GM20431 (cell line): Measurements from ENCODE around the gene PPP1R37.

Source experiments
- in situ Hi-C: fragments of 300-500 bp; cut with MseI, MboI; formaldehyde crosslinking; loops from one replicate; pipeline ENCODE4 v1.15.0; 2020; ENCODE audit warnings: low sequenced_read_pairs; ENCODE audit not compliant: unreplicated experiment

Gene PPP1R37, protein sequence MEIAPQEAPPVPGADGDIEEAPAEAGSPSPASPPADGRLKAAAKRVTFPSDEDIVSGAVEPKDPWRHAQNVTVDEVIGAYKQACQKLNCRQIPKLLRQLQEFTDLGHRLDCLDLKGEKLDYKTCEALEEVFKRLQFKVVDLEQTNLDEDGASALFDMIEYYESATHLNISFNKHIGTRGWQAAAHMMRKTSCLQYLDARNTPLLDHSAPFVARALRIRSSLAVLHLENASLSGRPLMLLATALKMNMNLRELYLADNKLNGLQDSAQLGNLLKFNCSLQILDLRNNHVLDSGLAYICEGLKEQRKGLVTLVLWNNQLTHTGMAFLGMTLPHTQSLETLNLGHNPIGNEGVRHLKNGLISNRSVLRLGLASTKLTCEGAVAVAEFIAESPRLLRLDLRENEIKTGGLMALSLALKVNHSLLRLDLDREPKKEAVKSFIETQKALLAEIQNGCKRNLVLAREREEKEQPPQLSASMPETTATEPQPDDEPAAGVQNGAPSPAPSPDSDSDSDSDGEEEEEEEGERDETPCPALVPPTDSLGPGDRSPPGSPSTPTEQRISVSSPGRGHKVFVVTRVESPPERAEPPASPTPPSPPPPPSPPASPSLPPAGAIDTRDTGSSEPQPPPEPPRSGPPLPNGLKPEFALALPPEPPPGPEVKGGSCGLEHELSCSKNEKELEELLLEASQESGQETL

DNA sequence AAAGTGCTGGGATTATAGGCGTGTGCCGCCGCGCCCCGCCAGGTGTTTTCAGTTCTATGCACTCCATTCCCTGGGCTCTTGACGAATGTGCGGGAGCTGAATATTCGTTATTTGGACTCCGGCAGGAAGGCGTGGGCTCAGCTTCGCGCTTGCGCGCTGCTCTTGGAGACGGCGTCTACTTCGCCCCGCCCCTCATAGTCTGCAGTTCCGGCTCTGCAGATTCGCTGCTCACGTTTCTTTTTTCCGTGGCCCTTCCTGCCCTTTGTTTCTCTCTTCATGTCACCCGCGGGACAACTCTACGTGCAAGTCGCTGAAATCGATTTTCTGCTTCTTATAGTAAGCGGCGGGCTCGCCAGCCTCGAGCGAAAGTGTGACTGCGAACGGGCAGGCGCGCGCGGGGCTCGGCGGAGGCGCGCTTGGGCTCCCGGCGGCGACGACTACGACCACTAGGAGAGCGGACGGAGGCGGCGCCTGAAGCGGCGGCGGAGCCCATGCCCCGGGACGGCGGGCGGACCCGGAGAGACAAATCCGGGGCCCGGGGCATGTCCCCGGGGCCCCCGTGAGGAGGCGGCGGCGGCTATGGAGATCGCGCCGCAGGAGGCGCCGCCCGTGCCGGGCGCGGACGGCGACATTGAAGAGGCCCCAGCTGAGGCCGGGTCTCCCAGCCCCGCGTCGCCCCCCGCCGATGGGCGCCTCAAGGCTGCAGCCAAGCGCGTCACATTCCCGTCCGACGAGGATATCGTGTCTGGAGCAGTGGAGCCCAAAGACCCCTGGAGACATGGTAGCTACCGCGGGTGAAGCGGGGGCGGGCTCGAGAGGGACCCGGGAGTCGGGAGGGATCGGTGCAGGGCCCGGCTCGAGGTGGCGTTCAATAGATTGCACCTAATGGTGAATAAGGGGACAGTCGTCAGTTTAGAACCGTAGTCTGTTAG is at the start of gene PPP1R37:
Gene PPP1R37, plus strand, starts transcription at position 433 of the 932 bp plus-strand sequence. Its CDS starts 147 bp downstream, at position 580.
- in situ Hi-C loops: no loop called here

DNA sequence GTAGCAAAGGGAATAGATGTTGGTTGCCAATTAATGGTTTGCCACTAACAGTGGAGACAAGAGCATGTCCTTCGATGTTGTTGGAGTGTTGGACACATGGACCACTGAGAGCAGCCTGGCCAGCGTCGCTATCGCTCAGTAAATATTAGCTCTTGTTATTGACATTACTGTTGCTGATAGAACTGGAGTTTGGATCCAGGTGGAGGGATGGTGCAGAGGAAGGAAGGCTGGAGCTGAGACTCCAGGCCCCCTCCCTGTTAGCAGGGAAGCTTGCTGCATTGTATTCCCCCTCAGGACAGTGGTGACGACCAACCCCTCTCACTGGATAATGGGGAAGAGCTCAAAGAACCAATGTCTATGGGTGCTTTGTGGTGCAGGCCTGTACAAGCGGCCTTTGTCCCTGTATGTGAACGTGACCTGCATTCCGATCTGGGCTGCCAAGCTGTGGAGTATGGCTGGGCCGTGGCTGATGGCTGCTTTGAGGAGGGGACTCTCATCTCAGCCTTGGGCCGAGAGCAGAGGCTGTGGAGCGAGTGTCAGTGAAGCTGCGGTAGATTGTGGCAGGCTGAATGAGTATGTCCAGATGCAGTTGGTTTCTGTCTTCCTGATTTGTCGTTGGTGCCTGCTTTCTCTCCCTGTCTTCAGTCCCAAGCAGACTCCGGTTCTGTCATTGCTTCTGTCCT is 47.2 kb upstream of the PPP1R37 start:
- in situ Hi-C loops: no loop called here

DNA sequence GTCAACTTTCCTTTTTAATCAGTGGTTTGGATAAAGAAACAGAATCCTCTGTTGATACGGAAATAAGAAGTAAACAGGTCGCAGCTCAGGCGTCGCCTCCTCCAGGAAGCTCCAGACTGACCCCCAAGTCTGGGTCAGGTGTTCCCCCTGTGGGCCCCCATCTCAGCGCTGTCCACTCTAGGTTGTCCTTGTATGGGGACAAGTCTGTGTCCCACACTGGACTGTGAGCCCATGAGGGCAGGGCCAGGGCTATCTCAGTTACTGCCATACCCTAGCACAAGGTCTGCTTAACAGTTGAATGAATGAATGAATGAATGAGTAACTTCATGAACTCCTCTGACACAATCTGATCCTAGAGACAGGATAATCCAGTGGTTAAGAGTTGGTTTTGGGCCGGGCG is 46.6 kb upstream of the PPP1R37 start:
- in situ Hi-C loops: no loop called here

DNA sequence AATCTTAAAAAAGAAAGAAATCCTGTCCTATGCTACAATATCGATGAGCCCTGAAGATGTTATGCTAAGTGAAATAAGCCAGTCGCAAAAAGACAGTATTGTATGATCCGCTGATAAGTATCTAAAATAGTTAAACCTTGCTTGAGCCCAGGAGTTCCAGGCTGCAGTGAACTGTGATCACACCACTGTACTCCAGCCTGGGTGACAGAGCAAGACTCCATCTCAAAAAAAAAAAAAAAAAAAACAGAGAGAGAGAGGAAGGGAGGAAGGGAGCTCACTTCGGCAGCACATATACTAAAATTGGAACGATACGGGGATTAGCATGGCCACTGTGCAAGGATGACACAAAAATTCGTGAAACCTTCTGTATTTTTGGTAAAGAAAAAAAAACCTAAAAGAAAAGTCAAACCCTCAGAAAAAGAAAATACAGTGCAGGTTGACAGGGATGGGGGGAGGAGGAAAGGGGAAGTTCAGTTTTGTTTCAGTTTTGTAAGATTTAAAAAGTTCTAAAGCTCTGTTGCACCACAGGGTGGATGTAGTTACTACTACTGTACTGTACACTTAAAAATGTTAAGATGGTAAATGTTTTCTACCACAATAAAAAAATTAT is 45.7 kb upstream of the PPP1R37 start:
- in situ Hi-C loops: no loop called here

DNA sequence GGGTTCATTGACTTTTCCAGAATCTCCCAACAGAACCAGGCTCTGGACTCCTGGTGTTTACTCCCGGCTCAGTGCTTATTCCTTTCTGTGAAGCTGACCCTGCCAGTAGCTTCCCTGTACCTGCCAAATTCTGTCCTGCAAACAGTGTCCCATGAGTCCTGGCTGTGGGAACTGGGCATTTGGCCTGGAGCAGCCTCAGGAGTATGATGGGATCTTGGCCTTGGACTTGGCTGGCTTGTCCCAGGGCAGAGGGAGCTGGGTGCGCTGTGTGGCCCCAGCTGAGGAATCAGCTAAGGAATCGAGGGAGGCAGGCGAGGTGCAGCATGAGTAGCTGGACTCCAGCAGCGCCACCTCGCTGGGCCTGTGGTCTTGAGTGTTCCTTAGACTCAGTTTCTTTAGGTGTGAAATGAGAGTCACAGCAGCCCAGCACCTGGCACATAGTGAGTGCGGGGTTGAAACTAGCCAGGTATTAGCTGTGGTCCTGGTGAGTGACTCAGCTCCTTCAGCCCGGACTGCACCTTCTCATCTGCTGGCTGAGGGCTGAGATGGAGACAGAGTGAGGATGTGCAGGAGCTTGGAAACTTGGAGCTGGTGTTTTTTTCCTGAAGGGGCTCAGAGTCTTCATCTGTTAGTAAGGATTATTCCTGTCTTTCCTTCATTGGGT is 43.8 kb upstream of the PPP1R37 start:
- in situ Hi-C loops: no loop called here

DNA sequence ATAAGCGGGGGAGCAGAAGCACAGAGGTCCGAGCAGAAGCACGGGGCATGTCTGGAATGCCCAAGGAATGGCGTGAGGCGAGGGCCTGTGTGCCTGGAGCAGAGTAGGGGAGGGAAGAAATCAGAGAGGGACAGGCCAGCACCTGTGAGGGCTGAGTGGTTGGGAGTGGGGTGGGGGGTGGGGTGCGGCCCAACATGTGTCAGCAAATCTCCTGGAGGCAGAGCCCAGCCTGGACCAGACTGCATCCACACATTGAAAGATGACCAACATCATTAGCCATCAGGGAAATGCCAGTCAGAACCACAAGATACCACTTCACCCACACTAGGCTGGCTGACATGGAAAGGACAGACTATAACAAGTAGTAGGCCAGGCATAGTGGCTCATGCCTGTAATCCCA is 42.9 kb upstream of the PPP1R37 start:
- in situ Hi-C loops: no loop called here

DNA sequence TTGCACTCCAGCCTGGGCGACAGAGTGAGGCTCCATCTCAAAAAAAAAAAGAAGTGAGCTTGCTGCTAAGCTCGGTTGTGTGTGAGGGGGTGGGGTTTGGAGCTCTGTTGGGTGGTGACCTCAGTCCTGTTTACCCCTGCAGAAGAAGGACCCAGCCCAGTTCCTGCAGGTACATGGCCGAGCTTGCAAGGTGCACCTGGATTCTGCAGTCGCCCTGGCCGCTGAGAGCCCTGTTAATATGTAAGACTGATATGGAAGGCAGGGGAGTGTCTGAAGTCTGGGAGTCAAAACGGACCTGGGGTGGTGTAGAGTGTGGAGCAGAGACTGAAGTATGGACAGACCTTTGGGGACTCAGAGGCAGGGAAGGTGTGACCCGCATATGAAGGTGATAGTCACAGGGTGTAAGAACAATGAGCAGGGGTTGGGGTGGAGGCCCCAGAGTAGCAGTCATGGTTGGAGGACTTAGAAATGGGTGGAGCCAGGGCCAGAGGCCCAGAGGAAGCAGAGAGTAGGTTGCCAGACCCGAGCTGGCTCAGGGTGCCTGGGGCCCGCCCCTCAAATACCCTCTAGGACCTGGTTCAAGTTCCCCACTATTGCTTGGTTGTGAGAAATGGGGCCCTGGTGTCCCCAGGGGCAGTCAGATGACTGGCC is 40.9 kb upstream of the PPP1R37 start:
- in situ Hi-C loops: no loop called here

DNA sequence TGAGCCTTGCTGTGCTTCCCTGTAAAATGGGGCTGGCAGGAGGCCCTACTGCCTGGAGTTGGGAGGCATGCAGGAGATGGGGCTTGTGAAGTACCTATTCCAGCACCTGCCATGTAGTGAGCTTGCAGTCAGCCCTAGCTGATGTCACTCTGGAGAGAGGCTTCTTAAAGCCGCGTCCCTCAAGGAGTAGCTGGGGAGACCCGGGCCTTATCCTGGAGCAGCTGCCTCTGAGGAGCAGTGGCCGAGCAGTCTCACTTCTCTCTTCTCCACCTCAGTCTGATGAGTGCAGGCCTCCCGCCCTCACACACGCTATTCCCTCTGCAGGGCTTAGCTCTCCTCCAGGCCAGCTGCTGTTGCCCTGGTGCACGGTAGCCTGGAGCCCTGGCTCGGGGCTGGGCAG is 36.1 kb upstream of the PPP1R37 start:
- in situ Hi-C loops: no loop called here

DNA sequence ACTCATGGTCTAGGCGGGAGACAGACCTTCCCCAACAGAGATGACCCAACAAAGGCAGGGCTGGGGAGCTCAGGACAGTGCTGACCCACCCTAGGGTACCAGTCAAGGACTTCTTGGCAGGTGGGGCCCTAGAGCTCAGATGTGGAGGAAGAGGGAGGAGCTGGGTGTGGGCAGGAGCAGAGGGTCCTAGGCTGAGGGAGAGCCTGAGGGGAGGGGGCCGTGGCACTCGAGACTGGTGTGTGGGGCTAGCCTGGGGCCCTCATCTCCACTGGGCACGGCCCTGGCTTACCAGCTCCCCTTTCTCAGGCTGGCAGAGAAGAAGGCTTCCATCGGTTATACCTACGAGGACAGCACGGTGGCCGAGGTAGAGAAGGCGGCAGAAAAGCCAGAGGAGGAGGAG is 35.5 kb upstream of the PPP1R37 start:
- in situ Hi-C loops: no loop called here

DNA sequence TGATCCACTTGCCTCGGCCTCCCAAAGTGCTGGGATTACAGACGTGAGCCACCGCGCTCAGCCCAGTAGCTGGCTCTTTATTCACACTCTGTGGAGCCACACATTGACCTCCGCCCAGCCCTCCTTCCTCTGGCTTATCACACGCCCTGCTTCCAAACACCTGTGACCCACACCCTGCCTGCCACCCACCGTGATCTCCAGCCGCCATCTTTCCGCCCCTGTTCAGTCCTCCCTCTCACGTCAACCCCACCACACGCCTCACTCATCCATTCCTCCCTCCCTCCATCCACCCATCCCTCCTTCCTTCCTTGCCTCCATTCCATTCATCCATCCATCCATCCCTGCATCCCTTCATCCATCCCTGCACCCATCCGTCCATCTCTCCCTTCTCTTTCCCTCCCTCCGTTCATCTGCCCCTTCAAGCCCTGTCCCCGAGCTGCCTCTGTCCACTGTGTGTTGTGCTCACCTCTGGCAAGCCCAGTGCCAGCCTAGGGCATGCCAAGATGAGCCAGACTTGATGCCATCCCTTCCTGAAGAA is 34.3 kb upstream of the PPP1R37 start:
- in situ Hi-C loops: no loop called here

DNA sequence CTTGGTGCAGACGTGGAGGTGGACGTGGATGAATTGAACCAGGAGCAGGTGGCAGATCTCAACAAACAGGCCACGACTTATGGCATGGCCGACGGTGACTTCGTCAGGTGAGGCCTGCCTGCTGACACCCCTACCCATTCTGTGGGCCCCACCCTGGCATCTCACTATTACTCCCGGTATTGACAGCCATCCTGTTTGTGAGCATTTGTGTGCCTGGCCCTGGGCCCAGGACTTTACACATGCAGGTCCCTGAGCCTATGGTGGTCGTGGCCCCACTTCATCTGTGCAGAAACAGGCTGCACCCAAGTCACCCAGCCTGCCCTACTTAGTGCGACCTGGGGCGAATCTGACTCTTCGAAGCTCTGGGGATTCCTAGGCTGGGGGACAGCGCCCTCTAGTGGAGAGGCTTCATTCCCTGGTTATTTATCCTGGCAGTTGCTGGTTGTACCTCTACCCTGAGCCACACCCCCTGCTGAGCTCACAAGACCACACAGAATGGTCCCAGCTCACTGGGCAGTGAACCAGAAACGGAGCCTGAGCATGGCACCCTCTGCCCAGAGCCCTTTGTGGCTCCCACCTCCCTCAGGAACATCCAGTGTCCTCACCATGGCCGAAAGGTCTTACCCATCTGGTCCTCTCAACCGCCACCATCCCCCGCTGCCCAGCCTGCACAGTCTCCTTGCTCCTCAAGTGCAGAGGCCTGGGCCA is 33.6 kb upstream of the PPP1R37 start:
- in situ Hi-C loops: no loop called here

DNA sequence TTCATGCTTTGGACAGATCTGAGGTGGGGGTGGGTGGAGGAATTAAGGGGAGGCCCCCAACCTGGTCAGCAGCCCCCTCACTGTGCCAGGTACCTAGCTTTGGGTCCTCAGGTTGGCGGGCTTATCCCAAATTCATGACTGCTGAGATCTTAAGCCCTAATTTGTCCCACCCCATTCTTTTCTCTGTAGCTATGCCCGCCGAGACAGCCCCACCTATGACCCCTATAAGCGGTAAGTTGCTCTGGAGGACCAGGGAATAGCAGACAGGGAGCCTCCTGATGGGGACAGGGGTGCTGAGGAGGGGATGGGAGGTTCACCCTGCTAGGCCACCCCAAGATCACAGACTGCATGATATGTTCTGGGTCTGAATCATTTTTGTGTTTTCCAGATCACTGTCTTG is 31.0 kb upstream of the PPP1R37 start:
- in situ Hi-C loops: no loop called here

DNA sequence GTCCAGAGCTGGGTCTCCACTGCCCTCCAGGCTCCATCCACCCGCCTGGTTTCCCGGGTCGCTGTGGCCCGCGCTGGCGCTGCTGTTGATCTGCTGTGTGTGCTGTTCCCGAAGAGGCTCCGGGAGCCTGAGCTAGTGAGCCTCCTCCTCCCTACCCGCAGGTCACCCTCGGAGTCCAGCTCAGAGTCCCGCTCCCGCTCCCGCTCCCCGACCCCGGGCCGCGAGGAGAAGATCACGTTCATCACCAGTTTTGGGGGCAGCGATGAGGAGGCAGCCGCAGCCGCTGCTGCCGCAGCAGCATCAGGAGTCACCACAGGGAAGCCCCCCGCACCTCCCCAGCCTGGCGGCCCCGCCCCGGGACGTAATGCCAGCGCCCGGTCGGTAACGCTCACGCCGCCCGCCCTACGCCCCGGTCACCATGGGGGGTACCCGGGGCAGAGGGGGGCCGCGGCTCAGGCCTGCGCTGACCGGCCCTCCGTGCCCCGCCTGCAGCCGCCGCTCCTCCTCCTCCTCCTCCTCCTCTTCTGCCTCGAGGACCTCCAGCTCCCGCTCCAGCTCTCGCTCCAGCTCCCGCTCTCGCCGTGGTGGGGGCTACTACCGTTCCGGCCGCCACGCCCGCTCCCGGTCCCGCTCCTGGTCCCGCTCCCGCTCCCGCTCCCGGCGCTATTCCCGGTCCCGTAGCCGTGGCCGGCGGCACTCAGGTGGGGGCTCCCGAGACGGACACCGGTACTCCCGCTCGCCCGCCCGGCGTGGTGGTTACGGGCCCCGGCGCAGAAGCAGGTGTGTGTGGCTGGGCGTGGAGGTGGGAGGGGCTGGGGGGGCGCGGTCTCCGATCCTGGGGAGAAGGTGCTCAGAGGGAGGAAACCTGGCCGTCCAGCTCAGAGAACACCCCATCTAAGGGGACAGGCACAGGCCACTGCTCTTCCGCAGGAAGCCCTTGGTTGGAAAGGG is 28.9 kb upstream of the PPP1R37 start:
- in situ Hi-C loops: no loop called here

DNA sequence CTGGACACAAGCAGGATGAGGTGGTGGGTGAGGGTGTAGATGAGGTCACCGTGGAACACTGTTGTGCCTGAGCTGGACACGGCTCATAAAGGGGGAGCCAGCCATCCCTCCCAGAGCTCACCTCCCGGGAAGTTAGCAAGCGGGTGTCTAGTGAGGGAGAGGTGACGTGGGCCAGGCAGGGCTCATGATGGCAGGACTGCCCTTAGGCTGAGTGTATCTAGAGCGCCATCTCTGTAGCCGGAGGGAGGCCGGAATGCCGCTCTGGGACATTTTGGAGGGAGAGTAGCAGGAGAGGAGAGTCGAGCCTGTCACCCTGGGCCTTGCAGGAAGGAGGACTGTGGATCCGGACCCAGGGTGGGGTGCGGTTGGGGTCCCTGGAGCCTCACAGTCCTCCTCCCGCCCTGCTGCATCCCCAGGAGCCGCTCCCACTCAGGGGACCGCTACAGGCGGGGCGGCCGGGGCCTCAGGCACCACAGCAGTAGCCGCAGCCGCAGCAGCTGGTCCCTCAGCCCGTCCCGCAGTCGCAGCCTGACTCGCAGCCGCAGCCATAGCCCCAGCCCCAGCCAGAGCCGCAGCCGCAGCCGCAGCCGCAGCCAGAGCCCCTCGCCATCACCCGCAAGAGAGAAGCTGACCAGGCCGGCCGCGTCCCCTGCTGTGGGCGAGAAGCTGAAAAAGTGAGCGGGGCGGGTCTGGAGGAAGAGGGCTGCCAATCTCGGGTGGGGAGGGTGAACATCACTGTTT is 25.9 kb upstream of the PPP1R37 start:
- in situ Hi-C loops: no loop called here

DNA sequence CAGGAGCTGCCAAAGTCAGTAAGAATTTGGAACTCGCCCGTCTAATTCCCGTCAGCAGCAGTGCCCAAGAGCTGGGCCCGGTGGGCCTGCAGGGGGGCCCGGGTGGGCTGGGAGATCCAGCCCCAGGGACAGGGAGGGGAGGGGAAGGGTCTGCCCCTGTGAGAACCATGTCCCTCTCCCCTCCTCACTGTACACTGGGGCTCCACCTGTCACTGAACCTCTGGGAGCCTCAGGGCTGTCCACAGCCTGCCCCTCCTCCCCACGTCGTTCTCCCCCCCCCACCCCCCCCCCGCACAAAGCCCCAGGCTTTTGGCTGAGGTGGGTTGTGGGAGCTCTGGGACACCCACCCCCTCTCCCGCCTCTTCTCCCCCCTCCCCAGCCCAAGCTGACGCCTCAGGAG is 24.9 kb upstream of the PPP1R37 start:
- in situ Hi-C loops: no loop called here

DNA sequence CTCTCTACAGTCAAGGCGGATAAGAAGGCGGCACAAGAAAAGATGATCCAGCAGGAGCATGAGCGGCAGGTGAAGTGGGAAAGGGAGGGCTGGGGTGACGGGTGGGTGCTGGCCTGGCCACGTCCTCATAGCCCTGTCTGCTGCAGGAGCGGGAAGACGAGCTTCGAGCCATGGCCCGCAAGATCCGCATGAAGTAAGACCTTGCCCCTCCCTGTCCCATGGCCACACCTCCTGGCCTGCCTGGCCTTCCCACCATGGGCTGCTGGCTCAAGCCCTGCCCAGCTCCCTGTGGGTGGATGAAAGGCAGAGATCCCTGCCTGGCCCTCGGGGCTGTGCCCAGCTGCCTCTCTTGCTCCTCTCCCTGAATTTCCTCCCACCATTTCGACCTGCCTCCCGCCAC is 23.9 kb upstream of the PPP1R37 start:
- in situ Hi-C loops: no loop called here
